ENCODE results near the gene NFASC.

- no peak for TF ChIP-seq CTCF (IDR thresholded peaks at IDR 0.05)
- no peak for TF ChIP-seq POLR2A (IDR thresholded peaks at IDR 0.05)
Measured at GRCh38 chr1:205068001-205068400, 197.3 kb downstream of the NFASC start.
